ENCODE results near the gene LMF1.

DNA sequence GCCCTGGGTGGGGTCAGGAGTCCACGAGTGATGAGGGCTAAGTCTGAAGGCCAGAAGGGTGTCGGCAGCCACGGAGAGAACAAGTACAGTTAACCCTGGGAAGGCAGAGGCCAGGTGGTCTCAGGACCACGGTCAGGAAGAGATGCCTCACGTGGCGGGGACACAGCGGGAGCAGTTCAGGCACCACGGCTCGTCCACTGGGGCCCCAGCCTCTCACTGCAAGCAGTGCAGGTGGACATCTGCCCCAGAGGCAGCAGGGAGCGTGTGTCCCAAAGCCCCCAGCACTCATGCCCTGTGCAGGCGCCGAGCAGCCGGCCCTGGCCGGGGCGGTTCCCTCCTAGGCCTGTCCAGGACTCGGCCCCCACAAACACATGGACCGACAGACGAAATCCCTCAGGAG, 4.7 kb downstream of the LMF1 start:
- TF ChIP-seq CTCF (optimal IDR thresholded peaks at IDR 0.05 in 1 of 3, IDR thresholded peaks at IDR 0.05 in 1 of 3, conservative IDR thresholded peaks at IDR 0.05 in 1 of 3; ENCODE audit: extremely low read depth in 1 of 3, insufficient read depth in 2 of 3, low read length in 3 of 3) (no peak), EZH2 (IDR thresholded peaks at IDR 0.05; ENCODE audit: low read length) (no peak)

Measured in keratinocyte (primary cell).